ENCODE results near the gene MIEF1. TPM values are rescaled to one million over a fixed set of nuclear protein-coding genes. Genes with fewer than 3 reads are reported as not detected.

Gene MIEF1
- total and polyA plus RNA-seq, 5 donors, result 9.0 to 22.2 (median 17.2) TPM

DNA sequence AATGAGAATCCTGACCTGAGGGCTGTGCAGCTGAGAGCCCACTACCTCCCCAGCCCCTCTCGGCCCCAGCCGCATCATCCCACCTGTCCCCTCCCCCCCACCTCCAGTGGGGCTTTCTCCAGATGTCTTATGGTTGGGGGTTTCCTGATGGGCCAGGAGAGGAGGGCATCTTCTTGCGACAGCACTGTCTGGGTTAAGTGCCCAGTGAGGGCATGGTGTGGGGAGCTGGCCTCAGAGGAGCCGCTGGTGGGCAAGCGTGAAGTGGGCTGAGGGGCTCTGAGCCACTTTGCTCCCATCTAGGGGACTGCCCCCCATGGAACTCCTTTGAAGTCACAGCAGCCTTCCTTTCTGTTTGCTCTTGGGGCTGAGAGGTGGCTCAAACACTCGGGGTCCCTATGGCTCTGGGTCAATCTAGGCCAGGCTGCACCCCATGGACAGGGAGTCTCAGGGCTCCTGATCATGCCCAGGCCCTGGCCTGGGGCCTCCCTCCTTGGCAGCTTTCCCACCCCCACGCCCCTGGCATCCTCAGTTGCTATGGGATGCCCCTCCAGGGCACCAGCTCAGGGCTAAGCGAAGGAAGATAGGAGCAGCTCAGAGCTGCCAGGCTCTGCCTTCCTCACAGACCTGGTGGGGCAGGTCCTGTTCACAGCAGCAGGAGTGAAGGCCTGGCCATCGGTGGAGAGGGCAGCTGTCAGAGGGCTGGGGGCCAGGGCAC lies 11.0 kb upstream of the MIEF1 start:
- intact Hi-C loops (cut with DNase I), result loop anchor here in 1 of 4 donors (5.0 kb wide), 1 partner anchor 36 kb away; no protein-coding TSS in a partner anchor
- DNase-seq (peak in 2 of 3 donors; percentile 1 to 48), ATAC-seq (no peak)
- Histone ChIP-seq H3K4me1 (ENCODE audit: control insufficient read depth, insufficient read depth, low read length) (no peaks in the 10 kb centered on the region), H3K4me3 (ENCODE audit: low read length) (no peak overlapping the region), H3K9me3 (ENCODE audit: control insufficient read depth, low read length) (no peaks in the 10 kb centered on the region), H3K27me3 (ENCODE audit: control insufficient read depth, insufficient read depth) (no peaks in the 10 kb centered on the region), H3K27ac (ENCODE audit: low read length) (no peak overlapping the region)
- WGBS, result 84% methylated on average over 9 of the region's 9 CpGs

DNA sequence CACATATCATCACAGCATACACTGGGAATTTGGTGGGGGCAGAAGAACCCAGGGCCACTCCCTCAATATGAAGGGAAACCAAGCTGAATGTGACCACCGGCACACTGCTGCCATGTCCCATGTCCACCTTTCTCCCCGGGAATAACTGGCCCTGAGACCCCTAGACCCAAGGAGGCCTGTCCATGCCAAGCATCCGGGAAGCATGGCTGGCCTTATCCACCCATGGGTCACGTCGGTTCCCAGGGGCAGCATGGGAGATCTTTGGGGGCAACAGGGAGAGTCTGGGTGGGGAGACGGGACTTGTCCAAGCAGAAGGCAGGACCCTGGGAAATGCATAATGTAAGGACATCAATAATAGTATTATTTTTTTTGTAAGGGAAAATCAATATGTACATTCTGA lies 10.4 kb upstream of the MIEF1 start:
- no peak overlapping the region for H3K27ac ChIP-seq (ENCODE audit: low read length)
- no peak for ATAC-seq
- WGBS, result 84% methylated on average over 6 of the region's 6 CpGs
- H3K9me3 ChIP-seq (ENCODE audit: control insufficient read depth, low read length), result no peaks in the 10 kb centered on the region
- H3K27me3 ChIP-seq (ENCODE audit: control insufficient read depth, insufficient read depth), result no peaks in the 10 kb centered on the region
- intact Hi-C loops (cut with DNase I), result loop anchor here in 1 of 4 donors (5.0 kb wide), 1 partner anchor 36 kb away; no protein-coding TSS in a partner anchor
- peak in 2 of 3 donors; percentile 9 to 14 for DNase-seq
- H3K4me3 ChIP-seq (ENCODE audit: low read length), result no peak overlapping the region
- no peaks in the 10 kb centered on the region for H3K4me1 ChIP-seq (ENCODE audit: control insufficient read depth, insufficient read depth, low read length)

- Histone ChIP-seq H3K27ac (ENCODE audit: low read length) (no peak overlapping the region), H3K4me3 (ENCODE audit: low read length) (no peak overlapping the region), H3K4me1 (ENCODE audit: control insufficient read depth, insufficient read depth, low read length) (no peaks in the 10 kb centered on the region), H3K27me3 (ENCODE audit: control insufficient read depth, insufficient read depth) (no peaks in the 10 kb centered on the region), H3K9me3 (ENCODE audit: control insufficient read depth, low read length) (no peaks in the 10 kb centered on the region)
- intact Hi-C loops (cut with DNase I), result loop anchor here in 1 of 4 donors (5.0 kb wide), 1 partner anchor 35 kb away; no protein-coding TSS in a partner anchor
- WGBS, result 73% methylated on average over 3 of the region's 3 CpGs
- no peak for ATAC-seq
- peak in 1 of 3 donors; percentile 27 for DNase-seq
Measured at GRCh38 chr22:39492186-39492585, 9.9 kb upstream of the MIEF1 start.

DNA sequence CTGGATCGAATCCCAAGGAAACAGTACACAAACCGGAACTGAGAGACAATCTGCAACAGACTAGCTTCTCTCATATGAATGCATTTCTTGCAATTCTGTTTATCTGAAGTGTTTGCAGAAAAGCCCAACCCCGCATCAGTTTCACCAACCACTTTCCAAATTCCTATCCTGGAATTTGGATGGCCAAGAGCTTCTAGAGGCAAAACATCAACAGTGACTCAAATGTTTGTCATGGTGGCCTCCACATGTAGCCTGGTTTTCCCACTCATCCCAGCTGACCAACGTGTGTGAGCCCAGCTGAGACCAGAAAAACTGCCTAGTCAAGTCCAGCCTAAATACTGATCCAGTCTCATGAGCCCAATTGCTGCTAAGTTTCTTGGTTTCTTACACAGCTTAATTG lies 8.3 kb upstream of the MIEF1 start:
- intact Hi-C loops (cut with DNase I), result loop anchor here in 1 of 4 donors (5.0 kb wide), 1 partner anchor 34 kb away; no protein-coding TSS in a partner anchor
- Histone ChIP-seq H3K9me3 (ENCODE audit: control insufficient read depth, low read length) (no peaks in the 10 kb centered on the region), H3K27me3 (ENCODE audit: control insufficient read depth, insufficient read depth) (no peaks in the 10 kb centered on the region), H3K4me3 (ENCODE audit: low read length) (no peak overlapping the region), H3K4me1 (ENCODE audit: control insufficient read depth, insufficient read depth, low read length) (peaks cover 4% of the 10 kb centered on the region), H3K27ac (ENCODE audit: low read length) (no peak overlapping the region)
- ATAC-seq (no peak), DNase-seq (peak in 1 of 3 donors; percentile 1)
- WGBS, result 51% methylated on average over 4 of the region's 4 CpGs

DNA sequence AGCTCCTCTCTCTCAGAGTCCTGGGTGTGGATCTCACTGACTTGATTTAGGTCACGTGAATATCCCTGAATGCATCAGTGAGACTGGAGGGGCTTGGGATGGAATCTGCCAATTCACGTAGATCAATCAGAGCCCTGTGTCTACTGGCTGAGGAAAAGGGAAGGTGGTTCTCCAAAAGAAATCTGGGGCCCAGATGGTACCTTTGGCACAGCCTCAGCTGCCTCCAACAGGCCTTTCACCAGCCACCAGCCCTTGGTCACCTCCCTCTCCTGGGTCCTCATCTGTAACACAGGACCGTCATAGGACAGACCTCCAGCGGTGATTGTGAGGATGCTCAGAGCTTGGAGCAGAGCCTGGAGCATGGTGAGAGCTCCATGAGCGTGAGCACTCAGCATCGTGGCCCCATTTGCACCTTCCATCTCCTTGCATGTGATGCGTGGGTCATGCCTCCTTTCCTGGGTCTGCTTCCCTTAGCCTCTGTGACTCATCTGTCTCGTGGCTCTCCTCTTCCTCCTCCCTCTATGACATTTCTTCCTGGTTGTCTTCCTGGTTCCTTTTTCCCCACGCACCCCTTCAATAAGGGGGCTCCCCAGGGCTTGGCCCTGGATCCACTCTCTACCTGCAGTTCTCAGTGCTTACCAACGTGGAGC lies 7.5 kb upstream of the MIEF1 start:
- WGBS, result 72% methylated on average over 10 of the region's 10 CpGs
- no peak overlapping the region for H3K4me3 ChIP-seq (ENCODE audit: low read length)
- ATAC-seq (no peak), DNase-seq (peak in 2 of 3 donors; percentile 8 to 22)
- intact Hi-C loops (cut with DNase I), result loop anchor here in 2 of 4 donors (5.0 kb wide), 2 partner anchors 33 to 38 kb away; partner anchors contain the start of gene RPS19BP1 (in 1 of the 2)
- no peak overlapping the region for H3K27ac ChIP-seq (ENCODE audit: low read length)
- H3K4me1 ChIP-seq (ENCODE audit: control insufficient read depth, insufficient read depth, low read length), result peaks cover 4% of the 10 kb centered on the region
- H3K27me3 ChIP-seq (ENCODE audit: control insufficient read depth, insufficient read depth), result no peaks in the 10 kb centered on the region
- H3K9me3 ChIP-seq (ENCODE audit: control insufficient read depth, low read length), result no peaks in the 10 kb centered on the region

GRCh38 chr22:39496131-39496838 lies 5.8 kb upstream of the MIEF1 start:
- Histone ChIP-seq H3K4me1 (ENCODE audit: control insufficient read depth, insufficient read depth, low read length) (peaks cover 4% of the 10 kb centered on the region), H3K4me3 (ENCODE audit: low read length) (no peak overlapping the region), H3K27ac (ENCODE audit: low read length) (peak overlapping the region; percentile 36), H3K27me3 (ENCODE audit: control insufficient read depth, insufficient read depth) (no peaks in the 10 kb centered on the region), H3K9me3 (ENCODE audit: control insufficient read depth, low read length) (no peaks in the 10 kb centered on the region)
- intact Hi-C loops (cut with DNase I), result loop anchor here in 1 of 4 donors (5.0 kb wide), 1 partner anchor 36 kb away; the partner anchor contains the start of gene RPS19BP1
- DNase-seq, result peak; percentile 80 to 89 (median 88)
- 40% methylated on average over 13 of the region's 13 CpGs for WGBS
- peak; percentile 67 to 71 for ATAC-seq

DNA sequence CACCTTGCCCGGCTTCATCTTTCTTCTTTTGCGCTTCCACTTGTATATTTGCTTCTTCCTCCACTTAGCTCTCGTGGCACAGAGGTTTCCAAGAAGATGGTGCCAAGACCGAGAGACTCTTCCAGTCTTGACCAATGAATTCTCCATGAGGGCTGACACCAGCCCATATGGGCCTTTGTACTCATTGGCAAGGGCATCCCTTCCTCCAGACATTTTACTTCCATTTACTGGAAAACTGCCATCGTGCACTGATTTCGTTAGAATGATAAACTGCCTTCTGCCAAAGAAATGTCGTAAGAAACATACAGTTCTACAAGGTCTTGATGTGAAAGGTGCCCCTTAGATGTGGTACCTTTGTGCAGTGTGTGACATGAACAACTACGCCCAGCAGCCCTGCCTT lies 4.7 kb upstream of the MIEF1 start:
- Histone ChIP-seq H3K4me3 (ENCODE audit: low read length) (no peak overlapping the region), H3K27me3 (ENCODE audit: control insufficient read depth, insufficient read depth) (no peaks in the 10 kb centered on the region), H3K27ac (ENCODE audit: low read length) (no peak overlapping the region), H3K9me3 (ENCODE audit: control insufficient read depth, low read length) (no peaks in the 10 kb centered on the region), H3K4me1 (ENCODE audit: control insufficient read depth, insufficient read depth, low read length) (peaks cover 6% of the 10 kb centered on the region)
- intact Hi-C loops (cut with DNase I), result loop anchor here in 1 of 4 donors (5.0 kb wide), 1 partner anchor 35 kb away; the partner anchor contains the start of gene RPS19BP1
- 82% methylated on average over 8 of the region's 8 CpGs for WGBS
- DNase-seq (no peak), ATAC-seq (no peak)

DNA sequence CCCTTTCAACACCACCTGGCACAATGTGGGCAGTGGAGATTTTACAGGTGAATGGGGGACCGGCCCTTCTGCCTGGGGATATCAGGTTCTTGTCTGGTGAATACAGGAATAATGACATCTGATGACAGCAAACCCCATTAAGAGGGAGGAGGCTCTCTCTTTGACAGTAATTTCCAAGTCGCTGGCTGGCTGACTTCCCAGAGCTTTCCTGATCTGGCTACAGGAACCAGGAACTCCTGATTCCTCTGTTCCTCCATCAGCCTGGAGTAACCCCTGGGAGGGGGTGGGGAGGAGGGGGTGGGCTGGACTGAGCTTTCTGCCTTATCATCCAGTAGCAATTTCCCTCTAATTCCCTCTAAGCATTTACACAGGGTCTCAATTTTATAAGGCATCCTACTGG lies 3.7 kb upstream of the MIEF1 start:
- H3K4me1 ChIP-seq (ENCODE audit: control insufficient read depth, insufficient read depth, low read length), result peaks cover 8% of the 10 kb centered on the region
- peak; percentile 59 to 83 (median 78) for DNase-seq

DNA sequence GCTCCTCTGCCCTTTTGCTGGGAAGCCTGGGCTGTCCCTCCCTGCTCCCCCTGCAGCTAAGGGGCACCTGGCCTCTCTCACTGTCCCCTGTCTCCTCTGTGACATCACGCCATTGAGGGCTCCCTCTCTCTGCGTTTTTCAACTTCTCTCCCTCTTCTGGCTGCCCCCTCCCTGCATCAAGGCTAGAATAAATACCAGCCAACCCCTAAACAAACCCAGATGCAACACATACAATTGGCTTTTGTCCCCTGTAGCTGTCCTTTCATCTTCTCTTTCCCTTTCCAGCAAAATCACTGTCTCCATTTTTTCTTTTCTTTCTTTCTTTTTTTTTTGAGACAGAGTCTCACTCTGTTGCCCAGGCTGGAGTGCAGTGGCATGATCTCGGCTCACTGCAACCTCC lies 3.3 kb upstream of the MIEF1 start:
- ATAC-seq (no peak), DNase-seq (no peak)
- intact Hi-C loops (cut with DNase I), result loop anchor here in 1 of 4 donors (5.0 kb wide), 1 partner anchor 33 kb away; the partner anchor contains the start of gene RPS19BP1
- Histone ChIP-seq H3K4me1 (ENCODE audit: control insufficient read depth, insufficient read depth, low read length) (peaks cover 8% of the 10 kb centered on the region), H3K4me3 (ENCODE audit: low read length) (no peak overlapping the region), H3K27ac (ENCODE audit: low read length) (no peak overlapping the region), H3K27me3 (ENCODE audit: control insufficient read depth, insufficient read depth) (no peaks in the 10 kb centered on the region), H3K9me3 (ENCODE audit: control insufficient read depth, low read length) (no peaks in the 10 kb centered on the region)
- 39% methylated on average over 3 of the region's 3 CpGs for WGBS

More for the DNA sequence above, 3.7 kb upstream of the MIEF1 start:
- Histone ChIP-seq H3K27me3 (ENCODE audit: control insufficient read depth, insufficient read depth) (no peaks in the 10 kb centered on the region), H3K4me3 (ENCODE audit: low read length) (no peak overlapping the region), H3K9me3 (ENCODE audit: control insufficient read depth, low read length) (no peaks in the 10 kb centered on the region), H3K27ac (ENCODE audit: low read length) (peak overlapping the region; percentile 28)
- intact Hi-C loops (cut with DNase I), result loop anchor here in 1 of 4 donors (5.0 kb wide), 1 partner anchor 34 kb away; the partner anchor contains the start of gene RPS19BP1
- 23% methylated on average over 2 of the region's 2 CpGs for WGBS
- no peak for ATAC-seq

GRCh38 chr22:39500101-39500500 lies 2.0 kb upstream of the MIEF1 start:
- H3K27ac ChIP-seq (ENCODE audit: low read length), result no peak overlapping the region

More at GRCh38 chr22:39500101-39500500, 2.0 kb upstream of the MIEF1 start:
- 60% methylated on average over 6 of the region's 6 CpGs for WGBS
- ATAC-seq, result no peak
- no peaks in the 10 kb centered on the region for H3K9me3 ChIP-seq (ENCODE audit: control insufficient read depth, low read length)
- intact Hi-C loops (cut with DNase I), result loop anchor here in 1 of 4 donors (10.0 kb wide), 1 partner anchor 115 kb away; no protein-coding TSS in a partner anchor
- no peak overlapping the region for H3K4me3 ChIP-seq (ENCODE audit: low read length)
- DNase-seq, result peak in 2 of 3 donors; percentile 31 to 46
- no peaks in the 10 kb centered on the region for H3K27me3 ChIP-seq (ENCODE audit: control insufficient read depth, insufficient read depth)
- peaks cover 8% of the 10 kb centered on the region for H3K4me1 ChIP-seq (ENCODE audit: control insufficient read depth, insufficient read depth, low read length)

Data from right cardiac atrium (tissue), 5 donors.